HG03045 (cell line): ENCODE results near the gene CELF5.
"Not testable (repeated sequence)": the region's sequence is repeated elsewhere in the genome, so short reads cannot be mapped to it uniquely, and the experiment has no call there.

ENCODE experiments used
- ATAC-seq: cut with Tn5 transposase; IDR thresholded peaks from one replicate; pipeline ENCODE4 v1.9.1; 2021; ENCODE audit warnings: mild to moderate bottlenecking, moderate library complexity; ENCODE audit not compliant: unreplicated experiment

The CELF5 gene

DNA sequence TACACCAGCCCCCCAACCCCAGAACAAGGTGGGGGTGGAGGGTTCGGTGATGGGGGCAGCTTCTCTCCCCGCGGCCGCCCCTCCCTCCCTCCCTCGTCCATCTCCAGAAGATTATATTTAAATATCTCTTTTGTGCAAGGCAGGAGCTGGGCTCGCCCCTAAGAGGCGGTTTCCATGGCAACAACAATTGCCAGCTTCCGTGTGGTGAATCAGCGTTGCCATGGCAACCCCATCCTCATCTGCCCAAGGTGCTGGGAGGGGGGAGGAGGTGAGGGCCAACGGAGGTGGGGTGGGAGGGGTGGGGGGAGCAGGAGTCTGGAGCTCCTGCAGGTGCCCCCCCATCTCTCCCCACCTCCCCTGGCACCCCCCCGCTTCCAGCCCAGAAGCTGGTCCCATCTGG, 46.4 kb downstream of the CELF5 start:
- no peak for ATAC-seq

DNA sequence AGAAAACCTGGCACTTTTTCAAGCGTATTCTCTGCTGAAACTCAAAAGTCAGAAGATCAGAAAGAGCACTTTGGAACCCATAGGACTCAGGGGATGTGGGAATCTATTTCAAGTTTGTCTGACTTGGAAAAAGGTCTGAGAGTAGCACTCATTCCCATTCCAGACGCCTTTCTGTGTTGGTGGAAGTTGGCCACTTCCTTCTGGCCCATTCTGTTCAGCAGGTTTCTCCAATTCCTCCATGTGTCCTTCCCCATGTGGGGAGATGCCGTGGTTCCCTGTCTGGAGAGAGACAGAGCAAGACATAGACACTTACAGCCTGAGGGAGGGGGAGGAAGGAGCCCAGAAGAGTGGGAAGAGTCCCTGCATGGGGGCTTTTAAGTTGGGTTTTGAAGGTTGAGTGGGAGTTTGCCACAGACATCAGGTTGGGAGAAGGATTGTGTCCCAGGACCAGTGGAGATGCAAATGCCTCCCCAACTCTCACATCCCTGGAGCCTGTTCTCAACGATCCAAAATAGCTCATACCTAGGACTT, 48.0 kb downstream of the CELF5 start:
- no peak for ATAC-seq

DNA sequence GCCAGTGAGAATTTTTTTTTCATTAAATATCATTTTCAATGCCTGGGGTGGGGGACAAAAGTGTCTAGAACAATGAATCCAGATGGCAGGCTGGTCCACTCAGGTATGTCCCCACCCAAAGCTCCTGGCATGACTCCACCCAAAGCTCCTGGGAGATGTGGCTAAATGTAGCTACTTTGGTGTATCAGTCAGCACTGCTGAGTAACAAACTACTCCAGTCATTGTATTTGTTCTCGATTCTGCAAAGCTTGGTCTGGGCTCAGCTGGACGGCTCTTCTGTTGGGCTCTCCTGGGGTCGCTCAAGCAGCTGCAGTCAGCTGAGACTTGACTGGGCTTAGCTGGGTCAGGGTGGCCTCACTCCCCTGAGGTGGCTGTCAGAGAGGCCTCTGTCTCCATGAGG, 48.5 kb downstream of the CELF5 start:
- no peak for ATAC-seq

DNA sequence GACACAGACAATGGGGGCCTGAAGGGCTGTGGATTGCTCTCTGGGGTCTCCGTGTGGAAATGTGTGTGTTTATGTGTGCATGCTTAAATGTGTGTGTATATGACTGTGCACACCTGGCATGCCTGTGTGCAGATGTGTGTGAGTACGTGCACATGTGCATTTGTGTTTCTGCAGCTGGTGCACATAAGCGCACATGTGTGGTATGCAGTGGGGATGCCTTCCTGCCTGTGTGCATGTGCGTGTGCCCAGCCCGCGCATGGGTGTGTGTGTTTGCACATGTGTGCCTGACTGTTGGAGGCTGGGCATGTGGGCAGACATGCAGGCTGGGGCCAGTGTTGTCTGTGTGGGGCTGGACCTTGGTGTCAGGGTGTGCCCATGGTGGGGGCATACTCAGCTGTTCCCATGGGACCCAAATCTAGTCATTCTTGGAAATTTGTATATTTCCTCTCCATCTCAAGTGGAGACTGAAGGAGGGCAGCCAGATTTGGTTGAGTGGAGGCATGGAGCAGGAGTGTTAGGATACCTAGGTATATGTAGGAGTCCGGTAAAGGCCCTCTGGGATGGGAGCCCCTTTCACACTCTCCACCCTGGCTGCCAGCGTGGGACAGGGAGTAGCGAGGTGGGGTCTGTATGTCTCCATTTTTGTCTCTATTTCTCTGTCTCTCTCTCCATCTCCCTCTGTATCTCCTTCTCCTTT, 49.9 kb downstream of the CELF5 start:
- ATAC-seq, result no peak

DNA sequence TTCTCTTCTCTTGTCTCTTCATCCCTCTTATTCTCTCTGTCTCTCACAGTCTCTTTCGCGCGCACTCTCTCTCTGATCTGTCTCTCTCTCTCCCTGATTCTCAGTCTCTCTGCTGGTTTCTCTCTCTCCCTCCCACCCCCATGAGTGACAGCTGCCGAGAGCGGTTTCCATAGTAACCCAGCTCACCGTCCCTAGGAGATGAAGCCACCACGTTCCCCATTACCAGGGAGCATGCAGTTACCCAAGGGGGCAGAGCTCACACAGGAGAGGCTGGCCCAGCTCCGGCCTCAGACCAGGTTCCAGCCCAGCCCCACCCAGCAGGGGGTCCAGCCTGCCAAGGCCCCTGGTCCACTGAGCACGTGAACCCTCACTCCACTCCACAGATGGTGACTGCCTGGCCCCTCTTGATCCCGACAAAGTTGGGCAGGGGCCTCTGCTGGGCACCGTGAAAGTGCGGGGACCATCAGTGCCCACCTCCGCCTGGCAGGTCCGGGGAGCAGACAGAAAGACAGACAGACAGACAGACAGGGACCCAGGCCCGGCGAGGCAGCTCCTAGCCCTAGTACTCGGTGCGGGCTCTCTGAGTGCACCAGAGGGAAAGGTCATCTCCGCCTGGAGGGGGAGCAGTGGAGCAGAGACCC, 50.6 kb downstream of the CELF5 start:
- no peak for ATAC-seq

DNA sequence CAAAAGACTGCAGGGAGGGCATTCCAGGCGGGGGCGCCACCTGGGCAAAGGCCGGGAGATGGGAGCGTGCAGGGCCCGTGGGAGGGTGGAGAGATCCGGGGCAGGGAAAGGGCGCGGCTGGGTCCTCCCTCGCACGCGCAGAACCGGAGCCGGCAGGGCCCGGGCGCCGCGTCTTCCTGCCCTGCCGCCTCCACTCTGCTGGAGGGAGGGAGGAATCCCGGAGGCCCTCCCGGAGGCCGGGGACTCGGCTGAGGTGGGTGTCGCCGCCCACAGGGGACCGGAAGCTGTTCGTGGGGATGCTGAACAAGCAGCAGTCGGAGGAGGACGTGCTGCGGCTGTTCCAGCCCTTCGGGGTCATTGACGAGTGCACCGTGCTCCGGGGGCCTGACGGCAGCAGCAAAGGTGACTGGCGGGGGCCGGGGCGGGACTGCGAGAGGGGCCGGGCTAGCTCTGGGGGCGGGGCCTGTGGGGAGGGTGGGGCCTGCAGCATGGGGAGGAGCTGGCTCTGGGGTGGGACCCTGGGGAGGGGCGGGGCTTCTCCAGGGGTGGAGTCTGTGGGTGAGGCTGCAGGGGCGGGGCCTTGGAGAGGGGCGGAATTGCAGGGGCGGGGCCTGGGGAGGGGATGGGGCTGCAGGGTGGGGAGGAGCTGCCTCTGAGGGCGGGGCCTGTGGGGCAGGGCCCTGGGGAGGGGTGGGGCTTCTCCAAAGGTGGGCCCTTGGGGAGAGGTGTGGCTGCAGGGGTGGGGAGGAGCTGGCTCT, 51.3 kb downstream of the CELF5 start:
- no peak for ATAC-seq

DNA sequence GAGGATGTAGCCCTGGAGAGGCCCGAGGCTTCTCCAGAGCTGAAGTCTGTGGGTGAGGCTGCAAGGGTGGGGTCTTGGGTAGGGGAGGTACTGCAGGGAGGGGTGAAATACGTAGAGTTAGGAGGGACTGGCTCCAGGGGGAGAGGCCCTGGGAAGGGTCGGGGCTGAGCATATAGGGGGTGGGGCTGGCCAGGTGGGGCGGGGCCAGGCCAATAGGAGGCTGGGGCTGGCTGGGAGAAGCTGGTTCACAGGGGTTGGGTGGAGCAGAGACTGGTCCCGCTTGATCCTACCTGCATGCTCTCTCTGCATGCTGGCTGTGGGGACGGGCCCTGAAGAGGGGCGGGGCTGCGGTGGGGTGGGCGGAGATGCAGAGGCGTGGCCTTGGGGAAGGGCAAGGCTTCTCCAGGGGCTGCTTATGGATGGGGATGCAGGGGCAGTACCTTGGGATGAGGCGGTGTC, 51.9 kb downstream of the CELF5 start:
- no peak for ATAC-seq

DNA sequence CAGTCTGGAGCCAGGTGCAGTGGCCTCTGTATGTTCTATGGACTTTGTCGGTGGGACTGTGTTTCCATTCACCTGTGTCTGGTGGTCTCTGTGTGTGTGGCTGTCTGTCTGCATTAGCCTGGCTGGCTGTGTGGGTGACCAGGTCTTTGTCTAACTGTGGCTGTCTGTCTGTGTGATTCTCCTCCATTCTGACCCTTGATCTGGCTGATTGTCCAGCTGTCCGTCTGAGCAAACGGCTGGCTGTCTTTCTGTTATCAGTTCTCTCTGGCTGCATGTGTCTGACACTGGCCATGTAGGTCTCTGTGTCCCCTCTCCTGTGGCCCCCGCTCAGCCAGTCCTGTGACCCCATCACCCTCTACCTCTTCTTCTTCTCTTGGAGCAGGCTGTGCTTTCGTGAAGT, 53.2 kb downstream of the CELF5 start:
- no peak for ATAC-seq

DNA sequence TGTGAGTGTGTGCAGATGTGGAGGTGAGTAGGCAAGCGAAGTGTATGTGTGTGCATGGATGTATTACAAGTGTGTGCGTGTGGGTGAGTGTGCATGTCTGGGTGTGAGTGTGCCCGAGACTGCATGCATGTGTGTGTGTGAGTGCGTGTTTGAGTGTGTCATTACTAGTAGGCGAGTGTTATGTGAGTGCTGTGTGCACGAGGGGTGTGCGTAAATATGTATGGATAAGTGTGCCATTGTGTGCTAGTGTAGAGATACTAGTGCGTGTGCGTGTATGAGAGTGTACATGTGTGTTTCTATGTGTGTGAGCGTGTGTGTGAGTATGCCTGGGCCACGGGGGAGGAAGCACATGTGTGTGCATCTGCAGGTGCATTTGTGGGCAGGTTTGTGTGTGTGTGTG, 53.8 kb downstream of the CELF5 start:
- ATAC-seq, result no peak

DNA sequence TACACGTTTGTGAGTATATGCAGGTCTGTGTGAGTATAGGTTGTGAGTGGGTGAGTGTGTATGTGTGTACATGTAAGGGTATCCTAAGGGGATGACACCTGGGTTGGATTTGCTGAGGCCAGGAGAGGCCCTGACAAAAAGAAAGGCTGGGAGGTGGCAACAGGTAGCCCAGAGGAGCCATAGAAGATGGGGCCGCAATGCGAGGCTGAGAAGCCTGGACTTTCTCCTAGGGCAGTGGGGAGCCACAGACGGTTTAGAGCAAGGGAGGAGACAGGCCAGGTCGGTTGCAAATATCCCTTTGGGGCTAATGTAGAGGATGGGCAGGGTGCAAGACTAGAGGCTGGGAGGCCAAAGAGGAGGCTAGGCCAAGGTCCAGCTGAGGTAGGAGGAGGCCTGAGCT, 54.3 kb downstream of the CELF5 start:
- no peak for ATAC-seq

DNA sequence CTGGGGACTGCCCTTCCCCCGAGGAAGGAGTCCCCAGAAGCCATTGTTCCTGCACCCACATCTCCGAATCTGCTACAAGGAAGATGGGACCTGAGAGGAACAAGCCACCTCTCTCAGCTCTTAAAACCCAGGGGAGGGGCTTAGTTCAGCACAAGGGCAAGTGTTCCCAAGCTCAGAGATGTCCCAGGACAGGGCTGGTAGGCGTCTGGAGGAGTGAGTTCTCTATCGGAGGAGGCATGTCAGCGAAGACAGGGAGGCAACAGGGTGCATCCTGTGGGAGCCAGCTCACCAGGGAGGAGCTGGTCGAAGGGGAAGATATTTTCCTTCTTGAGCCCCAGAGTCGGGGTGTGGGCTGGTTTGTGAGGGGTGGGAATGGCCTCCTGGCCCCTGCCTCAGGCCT, 54.8 kb downstream of the CELF5 start:
- ATAC-seq, result no peak

DNA sequence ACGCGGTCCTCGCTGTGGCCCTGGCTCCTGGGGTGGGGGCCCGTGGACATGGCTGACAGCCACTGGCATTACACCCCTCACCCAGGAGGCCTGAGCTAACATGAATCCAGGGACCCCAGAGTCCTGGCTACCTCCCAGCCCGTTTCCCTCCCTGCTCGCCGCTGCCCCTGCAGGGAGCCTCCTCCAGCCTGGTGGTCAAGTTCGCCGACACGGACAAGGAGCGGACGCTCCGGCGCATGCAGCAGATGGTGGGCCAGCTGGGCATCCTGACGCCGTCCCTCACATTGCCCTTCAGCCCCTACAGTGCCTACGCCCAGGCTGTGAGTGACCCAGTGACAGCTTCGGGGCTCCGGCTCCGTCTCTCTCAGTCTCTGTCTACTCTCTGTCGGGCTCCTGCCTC, 56.6 kb downstream of the CELF5 start:
- ATAC-seq, result no peak

DNA sequence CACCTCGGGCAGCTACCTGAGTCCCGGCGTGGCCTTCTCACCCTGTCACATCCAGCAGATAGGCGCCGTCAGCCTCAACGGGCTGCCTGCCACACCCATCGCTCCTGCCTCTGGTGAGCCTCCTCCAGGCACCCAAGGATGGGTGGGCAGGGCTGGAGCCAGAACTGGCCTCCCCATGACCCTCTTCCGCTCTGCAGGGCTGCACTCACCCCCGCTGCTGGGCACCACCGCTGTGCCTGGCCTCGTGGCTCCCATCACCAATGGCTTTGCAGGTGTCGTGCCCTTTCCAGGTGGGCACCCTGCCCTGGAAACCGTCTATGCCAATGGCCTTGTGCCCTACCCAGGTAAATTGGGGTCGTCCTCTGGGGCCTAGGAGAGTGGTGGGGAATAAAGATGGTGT, 57.7 kb downstream of the CELF5 start:
- ATAC-seq, result no peak

DNA sequence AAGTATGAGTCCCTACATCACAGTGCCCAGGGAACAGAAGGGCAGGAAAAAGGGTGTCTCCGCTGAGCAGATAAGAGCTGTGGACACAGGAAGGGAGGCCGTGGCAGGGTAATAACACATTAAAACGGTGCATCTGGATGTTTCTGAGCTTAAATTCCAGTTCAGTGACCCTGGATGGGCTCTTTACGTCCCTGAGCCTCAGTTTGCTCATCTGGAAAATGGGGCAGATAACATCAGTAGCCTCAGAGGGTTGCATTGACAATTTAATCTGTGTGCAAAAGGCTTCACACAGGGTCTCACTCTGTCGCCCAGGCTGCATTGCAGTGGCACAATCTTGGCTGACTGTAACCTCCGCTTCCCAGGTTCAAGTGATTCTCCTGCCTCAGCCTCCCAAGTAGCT, 58.1 kb downstream of the CELF5 start:
- no peak for ATAC-seq

DNA sequence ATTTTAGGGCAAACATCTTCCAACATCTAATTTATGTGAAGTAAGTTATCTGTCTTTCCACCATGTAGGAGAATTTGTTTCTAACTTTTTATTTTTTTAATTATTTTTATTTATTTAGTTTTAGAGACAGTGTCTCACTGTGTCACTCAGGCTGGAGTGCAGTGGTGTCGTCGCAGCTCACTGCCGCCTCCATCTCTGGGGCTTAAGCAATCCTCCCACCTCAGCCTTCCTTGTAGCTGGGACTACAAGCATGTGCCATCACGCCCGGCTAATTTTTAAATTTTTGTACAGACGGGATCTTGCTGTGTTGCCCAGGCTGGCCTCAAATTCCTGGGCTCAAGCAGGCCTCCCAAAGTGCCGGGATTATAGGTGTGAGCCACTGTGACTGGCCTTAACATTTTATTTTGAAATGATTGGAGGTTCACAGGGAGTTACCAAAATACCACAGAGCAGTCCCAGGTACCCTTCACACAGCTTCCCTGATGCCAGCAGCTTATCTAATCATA, 58.8 kb downstream of the CELF5 start:
- ATAC-seq, result no peak

DNA sequence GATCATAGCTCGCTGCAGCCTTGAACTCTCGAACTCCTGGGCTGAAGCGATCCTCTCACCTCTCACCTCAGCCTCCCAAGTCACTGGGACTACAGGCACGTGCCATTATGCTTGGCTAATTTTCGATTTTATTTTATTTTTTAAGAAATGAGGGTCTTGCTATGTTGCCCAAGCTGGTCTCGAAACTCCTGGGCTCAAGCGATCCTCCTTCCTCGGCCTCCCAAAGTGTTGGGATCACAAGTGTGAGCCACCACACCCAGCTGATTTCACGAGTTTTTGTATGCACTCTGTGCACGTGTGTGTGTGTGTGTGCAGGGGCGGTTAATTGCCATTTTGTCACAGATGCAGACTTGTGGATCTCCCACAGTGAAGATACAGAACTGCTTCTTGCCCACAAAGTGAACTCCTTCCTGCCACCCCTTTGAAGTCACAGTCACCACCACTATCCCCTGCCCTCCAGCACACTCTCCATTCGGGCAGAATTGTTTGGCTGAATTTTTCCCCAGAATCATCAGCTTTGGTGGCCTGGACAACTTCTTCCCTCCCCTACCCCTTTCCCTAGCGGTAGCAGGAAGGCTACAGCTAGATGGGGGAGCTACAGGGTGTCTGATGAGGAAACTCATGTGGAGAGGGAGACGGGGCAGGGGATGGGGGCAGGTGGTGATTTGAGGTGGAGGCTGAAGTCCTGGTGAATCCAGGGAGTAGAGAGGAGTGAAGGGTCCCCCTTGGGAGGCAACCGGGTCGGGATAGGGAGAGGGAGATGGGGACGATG, 59.6 kb downstream of the CELF5 start:
- no peak for ATAC-seq

DNA sequence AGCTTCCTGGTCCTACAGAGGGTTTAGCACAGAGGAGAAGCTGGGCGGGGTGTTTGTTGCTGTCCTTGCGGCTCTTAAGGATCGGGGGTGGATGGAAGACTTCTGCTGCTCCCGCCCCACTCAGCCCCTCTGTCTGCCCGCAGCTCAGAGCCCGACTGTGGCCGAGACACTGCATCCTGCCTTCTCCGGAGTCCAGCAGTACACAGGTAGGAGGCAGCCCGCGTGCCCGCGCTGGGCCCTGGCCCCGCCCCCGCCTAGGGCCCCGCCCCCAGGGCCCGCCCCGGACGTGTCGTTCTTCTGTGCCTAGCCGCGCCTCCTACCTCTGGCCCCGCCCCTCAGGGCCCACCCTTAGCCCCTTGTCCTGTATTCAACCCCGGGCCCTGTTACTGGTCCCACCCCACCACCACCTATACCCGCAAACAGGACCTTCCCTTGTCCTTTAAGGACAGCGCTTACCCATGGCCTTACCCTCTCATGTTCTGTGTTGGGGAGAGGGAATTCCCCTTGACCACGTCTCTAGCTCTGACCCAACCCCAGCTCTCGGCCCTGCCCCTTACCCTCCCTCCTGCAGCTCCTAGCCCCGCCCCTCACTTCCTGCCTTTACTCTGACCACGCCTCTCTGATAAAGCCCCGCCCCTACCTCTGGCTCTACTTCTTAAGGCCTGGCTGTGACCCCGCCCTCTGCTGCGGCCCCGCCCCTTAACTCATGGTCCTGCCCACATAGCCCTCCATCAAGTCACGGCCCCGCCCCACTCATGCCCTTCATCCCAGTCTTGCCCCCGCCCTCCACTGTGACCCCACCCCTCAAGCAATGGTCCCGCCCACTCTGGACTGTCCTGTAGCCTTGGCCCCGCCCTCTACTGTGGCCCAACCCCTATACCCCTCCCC, 60.5 kb downstream of the CELF5 start:
- no peak for ATAC-seq

DNA sequence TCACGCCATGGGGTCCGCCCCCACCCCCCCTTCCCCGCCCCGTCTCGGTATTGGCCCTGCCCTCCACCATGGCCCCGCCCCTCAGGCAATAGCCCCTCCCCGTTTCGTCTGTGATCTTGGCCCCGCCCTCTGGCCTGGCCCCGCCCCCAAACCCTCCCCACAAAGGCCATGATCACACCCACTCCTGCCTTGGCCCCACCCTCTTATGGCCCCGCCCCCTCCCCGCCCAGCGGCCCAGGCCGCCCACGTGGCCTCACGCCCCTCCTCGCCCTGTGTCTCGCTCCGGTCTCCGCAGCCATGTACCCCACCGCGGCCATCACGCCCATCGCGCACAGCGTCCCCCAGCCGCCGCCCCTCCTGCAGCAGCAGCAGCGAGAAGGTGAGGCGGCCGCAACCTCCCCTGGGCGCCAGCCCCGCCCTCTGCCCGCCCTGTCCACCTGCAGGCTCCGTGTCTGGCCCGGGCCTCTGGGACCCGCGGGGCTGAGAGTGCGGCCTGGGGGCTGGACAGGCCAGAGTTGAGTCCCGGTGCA, 61.3 kb downstream of the CELF5 start:
- ATAC-seq, result no peak

DNA sequence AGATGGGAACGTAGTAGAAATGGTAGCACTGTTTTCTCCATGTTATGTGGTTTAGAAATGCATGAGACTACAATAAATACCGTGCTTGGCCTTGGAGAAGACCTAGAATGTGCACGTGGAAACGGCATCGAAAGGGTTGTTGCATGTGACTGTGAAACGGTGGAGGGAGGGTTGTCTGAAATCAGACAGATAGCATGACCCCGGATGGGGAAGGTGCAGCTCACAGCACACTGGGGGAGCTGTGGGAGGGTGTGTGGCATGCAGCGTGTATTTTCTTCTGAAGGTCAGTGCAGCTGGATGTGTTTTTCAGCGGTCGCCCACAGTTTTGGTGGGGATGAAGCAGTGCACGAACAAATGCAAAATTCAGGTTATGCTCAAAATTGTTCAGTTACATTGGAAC, 63.4 kb downstream of the CELF5 start:
- ATAC-seq, result no peak

DNA sequence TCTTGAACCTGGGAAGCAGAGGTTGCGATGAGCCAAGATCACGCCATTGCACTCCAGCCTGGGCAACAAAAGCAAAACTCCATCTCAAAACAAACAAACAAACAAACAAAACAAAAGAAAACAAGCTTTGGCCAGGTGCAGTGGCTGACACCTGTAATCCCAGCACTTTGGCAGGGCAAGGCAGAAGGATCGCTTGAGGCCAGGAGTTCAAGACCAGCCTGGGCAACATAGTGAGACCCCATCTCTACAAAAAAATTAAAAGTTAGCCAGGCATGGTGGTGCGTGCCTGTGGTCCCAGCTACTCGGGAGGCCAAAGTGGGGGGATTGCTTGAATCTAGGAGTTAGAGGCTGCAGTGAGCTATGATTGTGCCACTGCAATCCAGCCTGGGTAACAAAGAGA, 64.0 kb downstream of the CELF5 start:
- not testable (repeated sequence) for ATAC-seq
